GOT3 (cell line): ENCODE measurements around the gene LRRN3.

ENCODE experiments used
- DNase-seq: peaks from one replicate; lab custom pipeline; 2025; ENCODE audit warnings: mixed read lengths; lab: John Stamatoyannopoulos, UW

Gene LRRN3

DNA sequence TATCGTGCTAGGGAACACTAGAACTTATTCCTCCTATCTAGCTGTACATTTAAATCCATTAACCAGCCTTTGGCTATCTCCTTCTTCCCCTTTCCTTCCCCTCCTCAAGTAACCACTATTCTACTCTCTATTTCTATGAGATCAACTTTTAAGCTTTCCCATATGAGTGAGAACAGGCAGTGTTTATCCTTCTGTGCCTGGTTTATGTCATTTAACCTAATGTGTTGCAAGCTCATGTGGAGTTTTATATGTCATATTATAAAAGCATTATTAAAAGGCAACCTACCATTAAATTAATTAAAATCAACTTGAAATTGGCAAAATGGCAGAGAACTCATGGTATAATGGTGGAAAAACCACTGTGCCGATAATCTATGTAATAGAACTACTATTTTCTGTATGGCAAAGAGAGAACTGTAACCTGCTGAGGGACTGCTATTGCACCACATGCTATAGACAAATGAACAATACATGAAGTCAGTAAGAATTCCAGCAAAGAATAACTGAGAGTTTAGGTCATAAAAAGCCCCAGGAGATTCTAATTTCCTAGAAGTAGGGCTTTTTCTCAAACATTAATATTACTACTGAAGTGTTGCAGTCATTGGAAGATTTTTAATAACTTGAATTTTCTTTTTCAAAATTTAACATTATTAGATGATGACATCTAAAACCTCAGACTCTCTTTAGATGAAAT lies 81.8 kb downstream of the LRRN3 start:
- no peak for DNase-seq

DNA sequence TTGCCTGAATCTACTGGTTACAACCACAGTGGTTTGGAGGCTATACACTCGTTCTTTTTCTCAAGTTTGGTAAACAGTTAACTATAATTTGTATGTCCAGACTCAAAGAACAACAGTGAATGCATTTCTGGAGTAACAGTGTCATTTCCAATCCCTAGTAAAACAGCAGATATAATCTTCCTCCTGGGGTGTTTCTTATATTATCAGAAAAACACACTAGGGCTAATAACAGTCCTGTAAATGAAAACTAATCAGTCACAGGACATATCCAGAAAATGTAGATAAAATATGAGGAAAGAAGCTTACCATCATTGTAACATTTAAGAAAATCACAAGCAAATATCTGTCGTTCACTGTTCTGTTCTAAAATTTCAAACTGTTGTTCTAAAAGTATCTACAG lies 82.6 kb downstream of the LRRN3 start:
- DNase-seq, result no peak

DNA sequence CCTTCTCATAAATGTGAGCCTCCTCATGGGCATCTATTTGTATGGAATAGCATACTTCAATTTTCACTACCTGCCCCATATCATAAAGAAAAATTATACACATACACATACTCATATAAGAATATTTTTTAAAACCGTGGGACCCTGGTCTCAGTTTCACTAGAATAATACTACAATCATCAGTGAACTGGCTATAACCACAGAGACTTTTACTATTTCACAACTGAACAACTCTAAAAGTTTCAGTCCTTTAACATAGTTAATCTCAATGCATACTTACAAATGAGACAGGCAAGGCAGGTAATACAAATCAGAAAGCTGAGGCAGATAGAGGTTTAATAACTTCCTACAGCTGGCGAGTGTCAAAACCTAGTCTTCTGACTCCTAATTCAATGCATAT lies 83.1 kb downstream of the LRRN3 start:
- no peak for DNase-seq

DNA sequence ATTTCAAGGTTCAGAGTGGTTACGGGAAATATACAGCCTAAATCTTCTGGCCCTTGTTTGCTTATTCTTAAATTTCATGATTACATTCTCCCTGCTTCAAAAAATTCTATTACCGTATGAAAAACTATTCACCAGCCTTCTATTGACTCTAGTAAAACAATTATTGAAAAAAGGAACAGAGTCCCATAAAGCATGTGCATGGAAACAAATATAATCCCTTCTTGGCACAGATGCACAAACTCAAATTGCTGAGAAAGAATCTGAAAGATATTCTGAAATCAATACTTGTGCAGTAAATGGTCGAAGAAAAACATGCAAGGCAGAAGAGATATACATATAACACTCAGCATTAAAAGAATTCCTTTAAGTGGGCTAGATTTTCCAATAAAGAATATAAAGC lies 83.6 kb downstream of the LRRN3 start:
- DNase-seq, result no peak
